ENCODE measurements around the gene XAB2.
"Not testable (repeated sequence)": the region's sequence is repeated elsewhere in the genome, so short reads cannot be mapped to it uniquely, and the experiment has no call there.

XAB2 gene

GRCh38 chr19:7648265-7649014 is 19.1 kb upstream of the XAB2 start:
- no peak for TF ChIP-seq CTCF (IDR thresholded peaks at IDR 0.05; ENCODE audit: low read depth, low read length)
- no peak for DNase-seq (ENCODE audit: extremely low read depth, low read depth)

- TF ChIP-seq CTCF (IDR thresholded peaks at IDR 0.05; ENCODE audit: low read depth, low read length) = no peak
- DNase-seq (ENCODE audit: extremely low read depth, low read depth) = no peak
Observed at GRCh38 chr19:7647156-7647555, 17.8 kb upstream of the XAB2 start.

- DNase-seq (ENCODE audit: extremely low read depth, low read depth) = no peak
- TF ChIP-seq CTCF (IDR thresholded peaks at IDR 0.05; ENCODE audit: low read depth, low read length) = no peak
Observed at GRCh38 chr19:7646426-7646700, 17.0 kb upstream of the XAB2 start.

GRCh38 chr19:7645656-7646425 is 16.5 kb upstream of the XAB2 start:
- DNase-seq (ENCODE audit: extremely low read depth, low read depth) = no peak
- TF ChIP-seq CTCF (IDR thresholded peaks at IDR 0.05; ENCODE audit: low read depth, low read length) = no peak

- no peak for DNase-seq (ENCODE audit: extremely low read depth, low read depth)
- no peak for TF ChIP-seq CTCF (IDR thresholded peaks at IDR 0.05; ENCODE audit: low read depth, low read length)
Observed at GRCh38 chr19:7645163-7645562, 15.8 kb upstream of the XAB2 start.

GRCh38 chr19:7644550-7644877 is 15.2 kb upstream of the XAB2 start:
- no peak for DNase-seq (ENCODE audit: extremely low read depth, low read depth)
- TF ChIP-seq CTCF (IDR thresholded peaks at IDR 0.05; ENCODE audit: low read depth, low read length) = no peak

- DNase-seq (ENCODE audit: extremely low read depth, low read depth) = not testable (repeated sequence)
Observed at GRCh38 chr19:7643629-7644549, 14.5 kb upstream of the XAB2 start.
